ENCODE data around the gene MYL5. TPM values are rescaled to one million over a fixed set of nuclear protein-coding genes. Genes with fewer than 3 reads are reported as not detected.

The MYL5 gene
- total RNA-seq, 1 donor from 2014 or later = 1.1 TPM

DNA sequence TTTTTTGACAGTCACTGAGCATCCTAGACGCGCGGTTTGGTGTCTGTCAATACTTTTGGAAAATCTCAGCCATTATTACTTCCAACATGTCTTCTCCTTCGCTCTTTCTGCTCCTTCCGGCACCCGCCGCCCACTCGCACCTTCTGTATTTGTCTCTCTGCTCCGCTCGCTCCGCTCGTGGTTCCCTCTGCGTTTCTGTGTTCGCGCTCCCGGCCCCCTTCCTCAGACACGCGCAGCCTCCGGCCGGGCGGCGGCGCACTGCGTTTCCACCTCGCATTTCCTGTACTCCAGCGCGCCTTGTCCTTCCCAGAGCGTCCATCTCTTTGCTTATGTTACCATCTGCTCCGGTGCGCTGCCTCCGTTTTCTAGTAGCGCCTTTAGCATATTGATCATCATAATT lies 27.9 kb upstream of the MYL5 start:
- Histone ChIP-seq H3K36me3 (no peaks in the 10 kb centered on the region), H3K9me3 (no peaks in the 10 kb centered on the region), H3K4me3 (no peak overlapping the region), H3K27ac (no peak overlapping the region), H3K27me3 (no peaks in the 10 kb centered on the region), H3K4me1 (no peaks in the 10 kb centered on the region)
- intact Hi-C loops (cut with DNase I) = no loop called here
- DNase-seq (ENCODE audit: low spot score in 2 of 2) = no peak
- TF ChIP-seq, protein P1, sequence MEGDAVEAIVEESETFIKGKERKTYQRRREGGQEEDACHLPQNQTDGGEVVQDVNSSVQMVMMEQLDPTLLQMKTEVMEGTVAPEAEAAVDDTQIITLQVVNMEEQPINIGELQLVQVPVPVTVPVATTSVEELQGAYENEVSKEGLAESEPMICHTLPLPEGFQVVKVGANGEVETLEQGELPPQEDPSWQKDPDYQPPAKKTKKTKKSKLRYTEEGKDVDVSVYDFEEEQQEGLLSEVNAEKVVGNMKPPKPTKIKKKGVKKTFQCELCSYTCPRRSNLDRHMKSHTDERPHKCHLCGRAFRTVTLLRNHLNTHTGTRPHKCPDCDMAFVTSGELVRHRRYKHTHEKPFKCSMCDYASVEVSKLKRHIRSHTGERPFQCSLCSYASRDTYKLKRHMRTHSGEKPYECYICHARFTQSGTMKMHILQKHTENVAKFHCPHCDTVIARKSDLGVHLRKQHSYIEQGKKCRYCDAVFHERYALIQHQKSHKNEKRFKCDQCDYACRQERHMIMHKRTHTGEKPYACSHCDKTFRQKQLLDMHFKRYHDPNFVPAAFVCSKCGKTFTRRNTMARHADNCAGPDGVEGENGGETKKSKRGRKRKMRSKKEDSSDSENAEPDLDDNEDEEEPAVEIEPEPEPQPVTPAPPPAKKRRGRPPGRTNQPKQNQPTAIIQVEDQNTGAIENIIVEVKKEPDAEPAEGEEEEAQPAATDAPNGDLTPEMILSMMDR (IDR thresholded peaks at IDR 0.05) = no peak

DNA sequence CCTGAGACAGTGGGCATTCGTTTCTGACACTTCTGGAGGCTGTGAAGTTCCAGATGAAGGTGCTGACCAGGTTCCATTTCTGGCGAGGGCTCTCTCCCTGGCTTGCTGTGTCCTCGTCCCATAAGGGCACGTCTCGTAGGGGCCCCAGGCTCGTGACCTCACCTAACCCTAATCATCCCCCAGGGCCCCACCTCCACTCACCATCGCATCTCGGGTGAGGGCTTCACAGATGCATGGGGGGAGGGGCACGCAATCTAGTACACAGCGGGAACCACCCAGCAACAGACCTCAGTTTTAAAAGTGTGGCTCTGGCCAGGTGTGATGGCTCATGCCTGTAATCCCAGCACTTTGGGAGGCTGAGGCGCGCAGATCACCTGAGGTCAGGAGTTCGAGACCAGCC lies 26.9 kb upstream of the MYL5 start:
- Histone ChIP-seq H3K27ac (no peak overlapping the region), H3K4me3 (no peak overlapping the region), H3K27me3 (no peaks in the 10 kb centered on the region), H3K4me1 (no peaks in the 10 kb centered on the region), H3K9me3 (no peaks in the 10 kb centered on the region), H3K36me3 (no peaks in the 10 kb centered on the region)
- TF ChIP-seq, protein P1 (IDR thresholded peaks at IDR 0.05) = no peak
- no peak for DNase-seq (ENCODE audit: low spot score in 2 of 2)
- intact Hi-C loops (cut with DNase I) = no loop called here

DNA sequence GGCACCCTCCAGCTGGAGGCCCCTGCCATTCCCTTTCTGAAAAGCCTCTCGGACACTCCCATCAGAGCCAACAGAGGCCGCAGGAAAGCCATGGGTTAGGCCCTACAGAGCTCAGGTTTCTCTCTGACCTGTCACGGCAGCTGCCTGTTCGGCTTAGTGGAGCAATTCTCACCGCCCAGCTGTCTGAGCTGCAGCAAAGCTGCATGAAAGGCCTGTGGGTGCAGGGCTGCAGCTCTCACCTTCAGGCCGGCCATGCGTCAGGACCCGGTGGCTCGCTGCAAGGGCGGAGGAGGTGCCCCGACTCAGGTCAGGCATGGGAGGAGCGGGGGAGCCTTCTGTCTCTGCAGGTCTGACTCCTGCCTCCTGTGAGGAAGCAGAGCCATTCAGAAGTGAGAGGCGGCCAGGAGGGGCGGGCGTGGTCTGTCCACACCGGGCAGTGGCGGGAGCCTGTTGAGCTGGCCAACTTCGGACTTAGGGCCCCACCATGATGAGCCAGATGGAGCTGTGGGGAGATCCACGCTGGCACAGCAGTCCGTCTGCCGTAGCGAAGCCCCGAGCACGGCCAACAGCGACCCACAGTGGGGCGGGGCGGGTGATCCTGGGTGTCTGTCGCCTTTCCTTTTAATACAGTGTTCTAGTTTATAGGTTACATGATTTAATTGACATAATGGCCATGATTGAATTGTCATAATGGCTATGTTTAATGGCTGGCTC lies 25.6 kb upstream of the MYL5 start:
- Histone ChIP-seq H3K4me1 (no peaks in the 10 kb centered on the region), H3K36me3 (no peaks in the 10 kb centered on the region), H3K27ac (no peak overlapping the region), H3K4me3 (no peak overlapping the region), H3K9me3 (no peaks in the 10 kb centered on the region), H3K27me3 (no peaks in the 10 kb centered on the region)
- intact Hi-C loops (cut with DNase I) = no loop called here
- TF ChIP-seq, protein P1 (IDR thresholded peaks at IDR 0.05) = no peak
- no peak for DNase-seq (ENCODE audit: low spot score in 2 of 2)

DNA sequence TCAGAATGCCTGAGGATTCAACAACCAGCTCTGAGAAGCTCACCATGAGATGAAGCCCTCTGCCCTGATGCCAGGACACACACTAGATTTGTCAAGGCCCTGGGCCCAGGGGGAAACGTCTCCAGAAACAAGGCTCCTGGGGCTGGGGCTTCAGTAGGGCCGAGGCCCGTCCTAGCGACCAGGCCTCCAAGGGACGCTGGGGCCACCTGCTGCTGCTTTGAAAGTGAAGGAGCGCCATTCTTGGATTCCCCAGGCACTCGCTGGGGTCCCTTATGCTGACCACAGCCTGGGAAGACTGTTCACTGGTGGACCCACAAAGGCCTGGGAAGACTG lies 25.1 kb upstream of the MYL5 start:
- no peaks in the 10 kb centered on the region for H3K4me1 ChIP-seq
- no peak overlapping the region for H3K4me3 ChIP-seq
- no peaks in the 10 kb centered on the region for H3K9me3 ChIP-seq
- intact Hi-C loops (cut with DNase I) = no loop called here
- no peak for DNase-seq (ENCODE audit: low spot score in 2 of 2)
- H3K36me3 ChIP-seq = no peaks in the 10 kb centered on the region
- H3K27me3 ChIP-seq = no peaks in the 10 kb centered on the region
- TF ChIP-seq, protein P1 (IDR thresholded peaks at IDR 0.05) = no peak
- no peak overlapping the region for H3K27ac ChIP-seq

DNA sequence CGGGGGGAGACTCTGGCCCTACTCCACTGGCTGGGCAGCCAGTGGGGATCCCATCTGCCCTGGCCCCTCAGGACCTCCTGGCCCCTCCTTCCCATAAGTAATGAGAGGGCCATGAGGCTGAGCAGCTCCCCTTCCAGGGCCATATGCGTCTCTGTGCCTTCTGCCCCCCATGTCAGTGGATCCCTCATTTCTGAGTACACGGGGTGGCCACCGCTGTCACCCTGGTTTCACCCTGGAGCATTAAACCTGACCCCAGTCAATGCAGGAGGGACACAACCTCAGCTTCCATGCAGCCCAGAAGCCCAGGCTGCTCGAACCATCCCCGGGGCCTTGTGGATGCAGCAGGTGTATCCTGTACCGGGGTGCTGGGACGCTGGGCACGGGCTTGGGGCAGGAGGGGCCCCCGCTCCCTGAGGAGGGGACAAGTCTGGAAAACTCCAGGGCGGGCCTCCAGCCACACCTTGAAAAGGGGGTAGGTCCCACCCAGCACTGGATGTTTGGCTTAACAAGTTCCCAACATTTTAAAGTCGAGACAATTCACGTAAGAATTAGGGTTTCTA lies 24.5 kb upstream of the MYL5 start:
- H3K4me3 ChIP-seq = no peak overlapping the region
- H3K27me3 ChIP-seq = no peaks in the 10 kb centered on the region
- intact Hi-C loops (cut with DNase I) = no loop called here
- no peak for DNase-seq (ENCODE audit: low spot score in 2 of 2)
- no peaks in the 10 kb centered on the region for H3K9me3 ChIP-seq
- no peaks in the 10 kb centered on the region for H3K4me1 ChIP-seq
- TF ChIP-seq, protein P1 (IDR thresholded peaks at IDR 0.05) = no peak
- H3K36me3 ChIP-seq = no peaks in the 10 kb centered on the region
- H3K27ac ChIP-seq = no peak overlapping the region

Data from ascending aorta (tissue), 2 donors.